ENCODE measurements around the gene C17orf107. TPM values are rescaled to one million over a fixed set of nuclear protein-coding genes. Genes with fewer than 3 reads are reported as not detected.
A peak's percentile ranks its signal among the peaks of the same experiment; 100 is the strongest.

Gene C17orf107
- total RNA-seq, 1 donor = 4.0 TPM

- Histone ChIP-seq H3K36me3 (ENCODE audit: insufficient read depth, low read length) (peaks cover 51% of the 10 kb centered on the region), H3K27ac (ENCODE audit: low read depth, low read length) (peak overlapping the region; percentile 68), H2AFZ (ENCODE audit: low read length) (no peak overlapping the region), H3K27me3 (ENCODE audit: insufficient read depth, low read length) (no peaks in the 10 kb centered on the region), H3K4me3 (ENCODE audit: insufficient read depth, low read length) (peak overlapping the region; percentile 96), H4K20me1 (ENCODE audit: insufficient read depth, low read length) (peaks cover 59% of the 10 kb centered on the region), H3K79me2 (ENCODE audit: insufficient read depth, low read length) (peaks cover 78% of the 10 kb centered on the region), H3K4me1 (ENCODE audit: insufficient read depth, low read length) (peaks cover 50% of the 10 kb centered on the region), H3K9me3 (ENCODE audit: low read depth, low read length) (no peaks in the 10 kb centered on the region), H3K4me2 (ENCODE audit: insufficient read depth, low read length) (peak overlapping the region; percentile 92)
- TF ChIP-seq CTCF (IDR thresholded peaks at IDR 0.05; ENCODE audit: extremely low read depth, low read depth, low read length) = no peak
- DNase-seq (ENCODE audit: insufficient read length, low spot score, missing footprints) = peak; percentile 99
These were observed 46.0 kb downstream of the C17orf107 start for GRCh38 chr17:4945176-4945943.

DNA sequence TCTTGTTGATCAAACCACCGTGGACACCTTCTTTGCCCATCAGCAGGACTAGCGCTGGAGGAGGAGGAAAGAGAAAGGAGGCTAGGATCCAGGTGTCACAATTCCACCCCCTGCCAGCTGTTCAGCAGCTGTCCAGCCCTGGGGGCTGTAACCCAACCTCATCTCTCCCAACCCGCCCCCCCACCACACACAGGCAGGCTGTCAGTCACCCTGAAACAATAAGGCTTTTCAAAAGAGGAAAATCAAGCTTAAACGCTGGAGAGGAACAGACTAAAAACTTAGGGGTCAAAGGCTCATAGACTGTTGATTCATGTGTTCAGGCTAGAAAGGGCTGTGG, 46.6 kb downstream of the C17orf107 start:
- H3K4me3 ChIP-seq (ENCODE audit: insufficient read depth, low read length) = peak overlapping the region; percentile 96
- no peak overlapping the region for H3K27ac ChIP-seq (ENCODE audit: low read depth, low read length)
- H3K79me2 ChIP-seq (ENCODE audit: insufficient read depth, low read length) = peaks cover 73% of the 10 kb centered on the region
- no peak for TF ChIP-seq CTCF (IDR thresholded peaks at IDR 0.05; ENCODE audit: extremely low read depth, low read depth, low read length)
- peak; percentile 54 for DNase-seq (ENCODE audit: insufficient read length, low spot score, missing footprints)
- peaks cover 53% of the 10 kb centered on the region for H3K4me1 ChIP-seq (ENCODE audit: insufficient read depth, low read length)
- H3K36me3 ChIP-seq (ENCODE audit: insufficient read depth, low read length) = peaks cover 51% of the 10 kb centered on the region
- H4K20me1 ChIP-seq (ENCODE audit: insufficient read depth, low read length) = peaks cover 59% of the 10 kb centered on the region
- peak overlapping the region; percentile 92 for H3K4me2 ChIP-seq (ENCODE audit: insufficient read depth, low read length)
- no peaks in the 10 kb centered on the region for H3K9me3 ChIP-seq (ENCODE audit: low read depth, low read length)
- no peaks in the 10 kb centered on the region for H3K27me3 ChIP-seq (ENCODE audit: insufficient read depth, low read length)
- H2AFZ ChIP-seq (ENCODE audit: low read length) = no peak overlapping the region

DNA sequence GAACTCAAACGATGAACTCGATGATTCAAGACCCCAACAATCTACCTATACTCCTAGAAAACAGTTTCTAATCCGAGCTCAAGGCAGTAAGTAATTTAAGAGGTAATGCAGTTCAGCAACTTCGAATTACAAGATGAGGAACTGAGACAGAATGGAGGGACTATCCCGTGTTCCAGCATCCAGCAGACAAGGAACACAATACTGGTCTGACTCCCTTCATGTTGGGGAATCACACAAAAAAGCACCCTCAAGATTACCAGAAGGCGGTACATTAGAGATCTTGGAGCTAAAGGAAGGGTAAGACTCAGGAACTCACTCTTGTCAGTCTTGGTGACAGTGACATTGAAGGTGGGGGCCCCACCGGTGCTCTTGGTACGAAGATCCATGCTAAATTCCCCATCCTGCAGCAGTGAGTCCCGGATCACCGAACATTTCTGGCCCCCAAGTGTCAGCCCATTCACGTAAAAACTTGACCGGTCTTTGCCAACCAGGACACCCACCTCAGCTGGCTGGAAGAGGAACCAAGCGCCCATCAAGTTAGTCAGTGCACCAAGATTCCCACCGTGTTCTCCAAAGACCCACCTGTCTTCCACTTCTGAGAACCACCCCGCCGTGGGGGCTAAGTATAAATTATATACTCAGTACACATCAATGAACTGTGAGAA, 47.1 kb downstream of the C17orf107 start:
- Histone ChIP-seq H3K4me1 (ENCODE audit: insufficient read depth, low read length) (peaks cover 48% of the 10 kb centered on the region), H2AFZ (ENCODE audit: low read length) (no peak overlapping the region), H3K27ac (ENCODE audit: low read depth, low read length) (peak overlapping the region; percentile 83), H3K79me2 (ENCODE audit: insufficient read depth, low read length) (peaks cover 68% of the 10 kb centered on the region), H3K27me3 (ENCODE audit: insufficient read depth, low read length) (no peaks in the 10 kb centered on the region), H3K4me2 (ENCODE audit: insufficient read depth, low read length) (peak overlapping the region; percentile 92), H4K20me1 (ENCODE audit: insufficient read depth, low read length) (peaks cover 59% of the 10 kb centered on the region), H3K36me3 (ENCODE audit: insufficient read depth, low read length) (peaks cover 51% of the 10 kb centered on the region), H3K9me3 (ENCODE audit: low read depth, low read length) (no peaks in the 10 kb centered on the region), H3K4me3 (ENCODE audit: insufficient read depth, low read length) (peak overlapping the region; percentile 96)
- DNase-seq (ENCODE audit: insufficient read length, low spot score, missing footprints) = peak; percentile 68
- TF ChIP-seq CTCF (IDR thresholded peaks at IDR 0.05; ENCODE audit: extremely low read depth, low read depth, low read length) = no peak

GRCh38 chr17:4947010-4947410, 47.7 kb downstream of the C17orf107 start:
- Histone ChIP-seq H3K27ac (ENCODE audit: low read depth, low read length) (peak overlapping the region; percentile 83), H4K20me1 (ENCODE audit: insufficient read depth, low read length) (peaks cover 57% of the 10 kb centered on the region), H3K4me1 (ENCODE audit: insufficient read depth, low read length) (peaks cover 42% of the 10 kb centered on the region), H3K79me2 (ENCODE audit: insufficient read depth, low read length) (peaks cover 63% of the 10 kb centered on the region), H3K36me3 (ENCODE audit: insufficient read depth, low read length) (peaks cover 48% of the 10 kb centered on the region), H3K4me2 (ENCODE audit: insufficient read depth, low read length) (peak overlapping the region; percentile 92), H3K27me3 (ENCODE audit: insufficient read depth, low read length) (no peaks in the 10 kb centered on the region), H2AFZ (ENCODE audit: low read length) (no peak overlapping the region), H3K4me3 (ENCODE audit: insufficient read depth, low read length) (peak overlapping the region; percentile 96), H3K9me3 (ENCODE audit: low read depth, low read length) (no peaks in the 10 kb centered on the region)
- DNase-seq (ENCODE audit: insufficient read length, low spot score, missing footprints) = peak; percentile 84
- no peak for TF ChIP-seq CTCF (IDR thresholded peaks at IDR 0.05; ENCODE audit: extremely low read depth, low read depth, low read length)
